GM12878 (cell line): ENCODE measurements around the gene TSPAN16. TPM values are rescaled to one million over a fixed set of nuclear protein-coding genes. Genes with fewer than 3 reads are reported as not detected.
A peak's percentile ranks its signal among the peaks of the same experiment; 100 is the strongest.

Source experiments
- ATAC-seq: fragments of 200-7000 bp; cut with Tn5 transposase; 3 replicates; pipeline ENCODE4 v1.9.1; 2020; ENCODE audit warnings: mild to moderate bottlenecking, moderate library complexity
- BruUV-seq: library from RNA; stranded (reverse); fragments of 400-500 nt; replicated peaks from 2 replicates; lab custom pipeline; 2021; lab: Mats Ljungman, UMichigan
- CTCF ChIA-PET: fragments of 300-600 bp; sonication (Branson Sonifier 250); formaldehyde crosslinking; extraction: SDS; loops from one replicate; lab custom pipeline; 2021; ENCODE audit warnings: inconsistent platforms; lab: Yijun Ruan, JAX
- POLR2A ChIA-PET: fragments of 350-600 bp; formaldehyde crosslinking; extraction: SDS; loops from one replicate; lab custom pipeline; 2021; ENCODE audit warnings: inconsistent platforms; lab: Charles Lee
- RAD21 ChIA-PET: fragments of 300-600 bp; sonication (Branson Sonifier 250); formaldehyde crosslinking; loops from one replicate; lab custom pipeline; 2023; ENCODE audit warnings: antibody characterized with exemption; ENCODE audit not compliant: unreplicated experiment; lab: Charles Lee
- SMC1A ChIA-PET: fragments of 300-600 bp; sonication (Branson Sonifier 250); formaldehyde crosslinking; loops from one replicate; lab custom pipeline; 2023; ENCODE audit not compliant: unreplicated experiment, uncharacterized antibody; lab: Charles Lee
- DNase-seq: peaks from one replicate; pipeline ENCODE4 v3.0.0-alpha.2; 2011; ENCODE audit warnings: low read depth, low spot score
- FAIRE-seq: peaks from 3 replicates; lab custom pipeline; 2011; peaks lifted over from hg19 to GRCh38; lab: Jason Lieb, UNC
- H2AFZ ChIP-seq: 2 replicates; pipeline ENCODE4 v1.6.0; 2011; ENCODE audit warnings: low read depth, low read length, control low read depth; ENCODE audit not compliant: control insufficient read depth
- H3K27ac ChIP-seq: 2 replicates; pipeline ENCODE4 v1.5.1; 2011; ENCODE audit warnings: control low read depth; ENCODE audit not compliant: control insufficient read depth, insufficient read depth
- H3K27me3 ChIP-seq, 2 experiments: replicated peaks in 1 of 2; 2 replicates each; pipeline versions ENCODE4 v1.6.0 to v1.6.1; 2011; ENCODE audit warnings: low read length in 1 of 2; ENCODE audit not compliant: control insufficient read depth in 2 of 2, insufficient read depth in 2 of 2
- H3K36me3 ChIP-seq, 2 experiments: 2 replicates each; pipeline ENCODE4 v1.5.1; 2011; ENCODE audit warnings: low read length in 1 of 2; ENCODE audit not compliant: control insufficient read depth in 2 of 2, insufficient read depth in 2 of 2
- H3K4me1 ChIP-seq: 2 replicates; pipeline ENCODE4 v1.6.1; 2011; ENCODE audit warnings: mild to moderate bottlenecking, low read length, moderate library complexity, mixed read lengths; ENCODE audit not compliant: control insufficient read depth, insufficient read depth
- H3K4me2 ChIP-seq: 2 replicates; pipeline ENCODE4 v1.6.0; 2011; ENCODE audit warnings: control low read depth; ENCODE audit not compliant: control insufficient read depth, insufficient read depth
- H3K4me3 ChIP-seq: fragments of 200-600 bp; sonication (generic); 2 replicates; pipeline ENCODE4 v1.5.1; 2016
- H3K79me2 ChIP-seq: 2 replicates; pipeline ENCODE4 v1.6.0; 2011; ENCODE audit warnings: low read length; ENCODE audit not compliant: control insufficient read depth, insufficient read depth
- H3K9ac ChIP-seq: 2 replicates; pipeline ENCODE4 v1.8.0; 2011; ENCODE audit warnings: low read length, control low read depth, mixed read lengths; ENCODE audit not compliant: control insufficient read depth, insufficient read depth
- H3K9me3 ChIP-seq: replicated peaks from 3 replicates; pipeline ENCODE4 v1.5.1; 2011; ENCODE audit warnings: mild to moderate bottlenecking, low read length; ENCODE audit not compliant: control insufficient read depth, insufficient read depth
- H4K20me1 ChIP-seq: 2 replicates; pipeline ENCODE4 v1.6.0; 2011; ENCODE audit not compliant: control insufficient read depth, insufficient read depth
- BHLHE40 ChIP-seq, 2 experiments: fragments of 450-650 bp in 1 of 2; IDR thresholded peaks; 2 replicates each; pipeline ENCODE4 v1.6.1; 2011 to 2017; ENCODE audit warnings: low read depth in 2 of 2, borderline replicate concordance in 1 of 2, improper control_type of control experiment in 1 of 2, low read length in 1 of 2, mild to moderate bottlenecking in 1 of 2
- HDAC2 ChIP-seq: fragments of 200-600 bp; sonication (generic); IDR thresholded peaks from 2 replicates; pipeline ENCODE4 v1.6.1; 2017
- NBN ChIP-seq: fragments of 450-650 bp; IDR thresholded peaks from 2 replicates; pipeline ENCODE4 v1.6.1; 2016
- SIN3A ChIP-seq: IDR thresholded peaks from 2 replicates; pipeline ENCODE4 v1.6.1; 2012; ENCODE audit warnings: low read depth, low read length, improper control_type of control experiment
- SP1 ChIP-seq: IDR thresholded peaks from one replicate; pipeline ENCODE4 v1.6.1; 2011; ENCODE audit warnings: low read depth, low read length
- WGBS: methylation state at CpG from one replicate; pipeline ENCODE4 v1.1.6; 2016; ENCODE audit warnings: low lambda C conversion rate; ENCODE audit not compliant: insufficient replicate concordance, insufficient coverage; ENCODE audit errors: missing lambda C conversion rate; 5-methylcytosine and 5-hydroxymethylcytosine counted together
- in situ Hi-C: fragments of 300-500 bp; cut with MboI; formaldehyde crosslinking; loops from 9 replicates; pipeline ENCODE4 v1.14.3; 2018; ENCODE audit warnings: mixed read lengths
- intact Hi-C: fragments of 100-400 bp; cut with micrococcal nuclease; formaldehyde crosslinking; loops from one replicate; pipeline ENCODE4 v1.14.2; 2022; ENCODE audit not compliant: unreplicated experiment
- polyA plus RNA-seq, 11 experiments: library from polyadenylated mRNA; depleted of rRNA in 4 of 11; unstranded in 6 of 11; stranded (reverse) in 5 of 11; fragments of >200 nt; fragmentation: Nextera tagmentation in 4 of 11; fragmentation: Illumina TruSeq in 1 of 11; extraction: Ambion mirVana in 4 of 11; extraction: Trizol in 1 of 11; gene quantifications; 1 replicate in 1 of 11; 2 replicates in 10 of 11; pipeline versions ENCODE4 v1.2.1 to v1.2.3, GENCODE V29; 2011 to 2016; ENCODE audit warnings: inconsistent platforms in 2 of 11, missing spikeins in 2 of 11, low read depth in 1 of 11
- total RNA-seq, 4 experiments: library from RNA; depleted of rRNA in 3 of 4; stranded (reverse); fragments of >200 nt in 3 of 4; fragmentation: Illumina TruSeq in 1 of 4; extraction: Trizol in 1 of 4; gene quantifications; 2 replicates each; pipeline versions ENCODE4 v1.2.1 to v1.2.3, GENCODE V29; 2013 to 2021
- TF ChIP-seq, protein P1 (sequence below): fragments of 450-650 bp; IDR thresholded peaks from 2 replicates; pipeline ENCODE4 v1.6.1; 2016; ENCODE audit warnings: mild to moderate bottlenecking

The TSPAN16 gene
- total and polyA plus RNA-seq, 10 of the 15 experiments (the other 5 are each of a cell fraction or from before 2014, with no cell fraction given): not detected

DNA sequence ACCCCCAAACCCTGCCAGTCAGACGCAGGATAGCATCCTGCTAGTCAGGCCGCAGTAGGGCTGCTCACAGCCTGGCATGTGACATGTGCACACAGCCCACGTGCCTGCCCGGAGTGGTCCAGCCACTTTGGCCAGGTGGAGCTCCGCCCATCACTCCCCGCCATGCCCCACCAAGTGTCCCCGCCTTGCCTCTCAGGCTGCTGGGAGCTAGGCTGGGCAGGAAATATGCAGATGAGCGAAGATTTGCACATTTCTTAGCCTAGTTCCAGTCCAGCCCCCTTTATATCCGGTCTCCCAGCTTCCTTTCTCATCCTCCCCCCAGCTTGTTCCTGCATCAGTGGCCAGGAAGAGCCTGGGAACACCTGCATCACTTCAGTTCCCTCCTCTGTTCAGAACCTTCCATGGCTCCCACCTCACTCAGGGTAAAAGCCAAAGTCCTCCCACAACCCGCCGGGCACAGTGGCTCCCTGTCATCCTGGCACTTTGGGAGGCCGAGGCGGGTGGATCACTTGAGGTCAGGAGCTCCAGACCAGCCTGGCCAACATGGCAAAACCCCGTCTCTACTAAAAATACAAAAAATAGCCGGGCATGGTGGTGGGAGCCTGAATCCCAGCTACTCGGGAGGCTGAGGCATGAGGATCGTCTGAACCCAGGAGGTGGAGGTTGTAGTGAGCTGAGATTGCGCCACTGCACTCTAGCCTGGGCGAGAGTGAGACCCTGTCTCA is 31.3 kb upstream of the TSPAN16 start:
- Histone ChIP-seq H3K9me3 (no peaks in the 10 kb centered on the region), H3K4me1 (peaks cover 5% of the 10 kb centered on the region; the same call in 1 of the 2 replicates), H3K36me3 (no peaks in the 10 kb centered on the region)
- intact Hi-C loops: no loop called here
- TF ChIP-seq BHLHE40 (IDR thresholded peaks at IDR 0.05; ENCODE audit: borderline replicate concordance in 1 of 2, low read depth in 2 of 2, low read length in 1 of 2) (peak; percentile 24 to 54; a peak in 1 of 4 replicates), HDAC2 (no peak), NBN (no peak), SP1 (no peak), SIN3A (no peak)
- TF ChIP-seq, protein P1, sequence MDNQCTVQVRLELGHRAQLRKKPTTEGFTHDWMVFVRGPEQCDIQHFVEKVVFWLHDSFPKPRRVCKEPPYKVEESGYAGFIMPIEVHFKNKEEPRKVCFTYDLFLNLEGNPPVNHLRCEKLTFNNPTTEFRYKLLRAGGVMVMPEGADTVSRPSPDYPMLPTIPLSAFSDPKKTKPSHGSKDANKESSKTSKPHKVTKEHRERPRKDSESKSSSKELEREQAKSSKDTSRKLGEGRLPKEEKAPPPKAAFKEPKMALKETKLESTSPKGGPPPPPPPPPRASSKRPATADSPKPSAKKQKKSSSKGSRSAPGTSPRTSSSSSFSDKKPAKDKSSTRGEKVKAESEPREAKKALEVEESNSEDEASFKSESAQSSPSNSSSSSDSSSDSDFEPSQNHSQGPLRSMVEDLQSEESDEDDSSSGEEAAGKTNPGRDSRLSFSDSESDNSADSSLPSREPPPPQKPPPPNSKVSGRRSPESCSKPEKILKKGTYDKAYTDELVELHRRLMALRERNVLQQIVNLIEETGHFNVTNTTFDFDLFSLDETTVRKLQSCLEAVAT: no peak
- TF ChIP-seq, all 136 proteins: peak for 1
- CTCF ChIA-PET: interaction anchor here (1.3 to 1.5 kb wide), 2 partner anchors 9 to 10 kb away, joined by 3 to 6 read pairs; no protein-coding TSS in a partner anchor
- H3K9ac ChIP-seq: no peak overlapping the region
- no peak overlapping the region for H3K27ac ChIP-seq
- H3K4me2 ChIP-seq: no peak overlapping the region; the same call in 1 of the 2 replicates
- in situ Hi-C loops: no loop called here
- no TSS peak for BruUV-seq
- H2AFZ ChIP-seq: 0 out of 2 replicates have a peak overlapping the region, but pooled peaks have one; percentile 2
- ATAC-seq (peak; percentile 59), DNase-seq (peak; percentile 8), FAIRE-seq (no peak)
- RAD21 ChIA-PET: no interaction called here
- SMC1A ChIA-PET: interaction anchor here (1.3 kb wide), 1 partner anchor 113 kb away, joined by 4 read pairs; no protein-coding TSS in a partner anchor
- POLR2A ChIA-PET: no interaction called here
- WGBS: 58% methylated on average over 19 of the region's 19 CpGs
- no peaks in the 10 kb centered on the region for H3K27me3 ChIP-seq
- no peaks in the 10 kb centered on the region for H3K79me2 ChIP-seq
- no peaks in the 10 kb centered on the region for H4K20me1 ChIP-seq
- no peak overlapping the region for H3K4me3 ChIP-seq
